Heart left ventricle (tissue), 13 donors: ENCODE measurements around the gene GNAO1.

Source experiments
- POLR2A ChIP-seq, 2 donors: fragments of 450-650 bp; IDR thresholded peaks; one replicate each; pipeline ENCODE4 v1.6.1; 2017; ENCODE audit warnings: antibody characterized with exemption in 2 of 2, mild to moderate bottlenecking in 2 of 2, moderate library complexity in 2 of 2
- TF ChIP-seq, protein P1 (sequence below), 12 donors: fragments of 200-600 bp; sonication (generic) in 4 of 12; IDR thresholded peaks; one replicate each; pipeline versions ENCODE4 v1.5.0 to v1.8.0; 2018 to 2022; ENCODE audit warnings: antibody characterized with exemption in 12 of 12, mild to moderate bottlenecking in 5 of 12
- donor health status: ischemic (EF 13 %, LVEDD 7.1; RV severe dilation, severe dysfunction).
- donor health status: DM: no; HTN: yes; CAD: no.
- donor health status: DM: no; HTN: no; CAD: no.
- donor health status: ischemic (EF 25% LVEDD 6.9; RV normal size, moderate dysfunction).
- donor health status: ischemic (EF 25% LVEDD 5.7; RV mildly dilated, moderate dysfunction).
- donor health status: ischemic (EF 35%, LVEDD 5.7; RV mildly dilated, moderate dysfunction).
- donor health status: nonischemic (EF 11% LVEDD 7.7; RV severe dilation, severe dysfunction).
- donor health status: DM: yes; HTN: yes; CAD: no.
- donor health status: PGD.
- donor health status: ischemic (EF 29% LVEDD 5.4; RV normal size, mild dysfunction).
- donor health status: nonischemic (EF 23%, LVEDD 6.1; RV moderate dilation, normal function).

DNA sequence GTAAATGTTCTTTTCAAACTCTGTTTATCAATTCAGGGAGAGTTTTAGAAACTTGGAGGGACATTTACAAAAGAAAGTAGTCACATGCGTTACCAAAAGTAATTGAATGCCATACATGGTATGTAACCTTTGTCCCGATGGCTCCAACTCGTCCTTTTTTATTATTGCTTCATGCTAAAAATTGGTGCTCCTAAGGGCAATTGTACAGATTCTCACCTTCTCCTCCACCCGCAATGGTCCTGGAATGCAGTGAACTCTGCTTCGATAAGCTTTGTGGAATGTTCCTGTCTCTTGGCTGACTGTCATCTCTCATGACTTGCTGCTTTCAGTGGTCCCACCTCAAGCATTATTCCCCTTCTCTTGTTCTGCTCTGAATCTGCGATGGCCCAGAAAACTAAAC lies 20.9 kb downstream of the GNAO1 start:
- TF ChIP-seq, protein P1, sequence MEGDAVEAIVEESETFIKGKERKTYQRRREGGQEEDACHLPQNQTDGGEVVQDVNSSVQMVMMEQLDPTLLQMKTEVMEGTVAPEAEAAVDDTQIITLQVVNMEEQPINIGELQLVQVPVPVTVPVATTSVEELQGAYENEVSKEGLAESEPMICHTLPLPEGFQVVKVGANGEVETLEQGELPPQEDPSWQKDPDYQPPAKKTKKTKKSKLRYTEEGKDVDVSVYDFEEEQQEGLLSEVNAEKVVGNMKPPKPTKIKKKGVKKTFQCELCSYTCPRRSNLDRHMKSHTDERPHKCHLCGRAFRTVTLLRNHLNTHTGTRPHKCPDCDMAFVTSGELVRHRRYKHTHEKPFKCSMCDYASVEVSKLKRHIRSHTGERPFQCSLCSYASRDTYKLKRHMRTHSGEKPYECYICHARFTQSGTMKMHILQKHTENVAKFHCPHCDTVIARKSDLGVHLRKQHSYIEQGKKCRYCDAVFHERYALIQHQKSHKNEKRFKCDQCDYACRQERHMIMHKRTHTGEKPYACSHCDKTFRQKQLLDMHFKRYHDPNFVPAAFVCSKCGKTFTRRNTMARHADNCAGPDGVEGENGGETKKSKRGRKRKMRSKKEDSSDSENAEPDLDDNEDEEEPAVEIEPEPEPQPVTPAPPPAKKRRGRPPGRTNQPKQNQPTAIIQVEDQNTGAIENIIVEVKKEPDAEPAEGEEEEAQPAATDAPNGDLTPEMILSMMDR (IDR thresholded peaks at IDR 0.05): no peak
- TF ChIP-seq POLR2A (IDR thresholded peaks at IDR 0.05): no peak
